Measurements from ENCODE around the gene RSRC1. TPM values are rescaled to one million over a fixed set of nuclear protein-coding genes. Genes with fewer than 3 reads are reported as not detected.

Gene RSRC1
- polyA plus RNA-seq, 3 donors: 7.2 to 18.8 (median 13.7) TPM

- no peak overlapping the region for H3K27ac ChIP-seq (ENCODE audit: low read depth, low read length)
- WGBS, 3 donors: 1 to 3% (median 2%) methylated on average over 58 to 60 of the region's 60 CpGs
These were observed 12.1 kb upstream of the RSRC1 start for GRCh38 chr3:158097593-158098308.

- 4 to 7% (median 4%) methylated on average over 10 of the region's 10 CpGs for WGBS, 3 donors
- no peak overlapping the region for H3K27ac ChIP-seq (ENCODE audit: low read depth, low read length)
These were observed 11.6 kb upstream of the RSRC1 start for GRCh38 chr3:158098309-158098639.

GRCh38 chr3:158098834-158099424 lies 11.0 kb upstream of the RSRC1 start:
- WGBS, 3 donors: 7 to 19% (median 7%) methylated on average over 5 of the region's 5 CpGs

GRCh38 chr3:158100681-158101080 lies 9.2 kb upstream of the RSRC1 start:
- 23 to 35% (median 27%) methylated on average over 2 of the region's 2 CpGs for WGBS, 3 donors
- H3K27ac ChIP-seq (ENCODE audit: low read depth, low read length): no peak overlapping the region

More at GRCh38 chr3:158098834-158099424, 11.0 kb upstream of the RSRC1 start:
- H3K27ac ChIP-seq (ENCODE audit: low read depth, low read length): no peak overlapping the region

- H3K27ac ChIP-seq (ENCODE audit: low read depth, low read length): no peak overlapping the region
- WGBS, 3 donors: 24 to 30% (median 30%) methylated on average over 14 of the region's 14 CpGs
These were observed 8.3 kb upstream of the RSRC1 start for GRCh38 chr3:158101335-158102241.

GRCh38 chr3:158102242-158103080 lies 7.4 kb upstream of the RSRC1 start:
- no peak overlapping the region for H3K27ac ChIP-seq (ENCODE audit: low read depth, low read length)
- WGBS, 3 donors: 10 to 16% (median 15%) methylated on average over 28 of the region's 28 CpGs

GRCh38 chr3:158103081-158103886 lies 6.6 kb upstream of the RSRC1 start:
- no peak overlapping the region for H3K27ac ChIP-seq (ENCODE audit: low read depth, low read length)

GRCh38 chr3:158103887-158104327 lies 6.0 kb upstream of the RSRC1 start:
- no peak overlapping the region for H3K27ac ChIP-seq (ENCODE audit: low read depth, low read length)

More at GRCh38 chr3:158103081-158103886, 6.6 kb upstream of the RSRC1 start:
- WGBS, 3 donors: 6% methylated on average over 52 of the region's 52 CpGs

GRCh38 chr3:158104431-158104921 lies 5.4 kb upstream of the RSRC1 start:
- H3K27ac ChIP-seq (ENCODE audit: low read depth, low read length): no peak overlapping the region
- WGBS, 3 donors: 23 to 34% (median 30%) methylated on average over 5 of the region's 5 CpGs

More at GRCh38 chr3:158103887-158104327, 6.0 kb upstream of the RSRC1 start:
- WGBS, 3 donors: 19 to 20% (median 19%) methylated on average over 19 of the region's 19 CpGs

- 2 to 3% (median 3%) methylated on average over 28 to 39 of the region's 39 CpGs for WGBS, 3 donors
- no peak overlapping the region for H3K27ac ChIP-seq (ENCODE audit: low read depth, low read length)
These were observed 4.7 kb upstream of the RSRC1 start for GRCh38 chr3:158105119-158105709.

GRCh38 chr3:158105710-158106253 lies 4.1 kb upstream of the RSRC1 start:
- WGBS, 3 donors: 1 to 2% (median 1%) methylated on average over 27 to 45 of the region's 45 CpGs
- no peak overlapping the region for H3K27ac ChIP-seq (ENCODE audit: low read depth, low read length)

- H3K27ac ChIP-seq (ENCODE audit: low read depth, low read length): no peak overlapping the region
- WGBS, 3 donors: 5 to 7% (median 6%) methylated on average over 37 of the region's 37 CpGs
These were observed 3.0 kb upstream of the RSRC1 start for GRCh38 chr3:158106766-158107471.

GRCh38 chr3:158107605-158108444 lies 2.1 kb upstream of the RSRC1 start:
- WGBS, 3 donors: 17 to 21% (median 19%) methylated on average over 15 of the region's 15 CpGs

GRCh38 chr3:158108445-158108985 lies 1.4 kb upstream of the RSRC1 start:
- no peak overlapping the region for H3K27ac ChIP-seq (ENCODE audit: low read depth, low read length)
- 12 to 35% (median 14%) methylated on average over 2 of the region's 2 CpGs for WGBS, 3 donors

More at GRCh38 chr3:158107605-158108444, 2.1 kb upstream of the RSRC1 start:
- H3K27ac ChIP-seq (ENCODE audit: low read depth, low read length): no peak overlapping the region

- 7 to 9% (median 7%) methylated on average over 9 of the region's 9 CpGs for whole genome bisulfite sequencing, 3 donors
These were observed 540 bp upstream of the RSRC1 start for GRCh38 chr3:158109295-158109803.

More at GRCh38 chr3:158109295-158109803, 540 bp upstream of the RSRC1 start:
- H3K27ac ChIP-seq (ENCODE audit: low read depth, low read length): no peak overlapping the region
